Mucosa of stomach (tissue), 1 donor: ENCODE results near the gene PXYLP1.

Experiments
- H3K27me3 ChIP-seq: one replicate; pipeline ENCODE4 v1.7.0; 2013; ENCODE audit warnings: mild to moderate bottlenecking, low read length; ENCODE audit not compliant: control insufficient read depth, insufficient read depth
- H3K36me3 ChIP-seq: one replicate; pipeline ENCODE4 v1.7.0; 2013; ENCODE audit warnings: low read length; ENCODE audit not compliant: control insufficient read depth, insufficient read depth
- H3K4me1 ChIP-seq: one replicate; pipeline ENCODE4 v1.7.0; 2013; ENCODE audit warnings: mild to moderate bottlenecking, low read length; ENCODE audit not compliant: control insufficient read depth, insufficient read depth
- H3K4me3 ChIP-seq: one replicate; pipeline ENCODE4 v1.7.0; 2013; ENCODE audit warnings: low read length
- H3K9ac ChIP-seq: one replicate; pipeline ENCODE4 v1.7.0; 2013; ENCODE audit warnings: mild to moderate bottlenecking, low read length, moderate library complexity
- H3K9me3 ChIP-seq: one replicate; pipeline ENCODE4 v1.7.0; 2013; ENCODE audit warnings: mild to moderate bottlenecking, low read length, moderate library complexity; ENCODE audit not compliant: control insufficient read depth
- donor health status: Pancreatic carcinoma.

The PXYLP1 gene

GRCh38 chr3:141279077-141279967 is 47.7 kb downstream of the PXYLP1 start:
- Histone ChIP-seq H3K9me3 (no peaks in the 10 kb centered on the region), H3K27me3 (no peaks in the 10 kb centered on the region), H3K4me3 (no peak overlapping the region), H3K4me1 (no peaks in the 10 kb centered on the region), H3K9ac (no peak overlapping the region), H3K36me3 (no peaks in the 10 kb centered on the region)

- Histone ChIP-seq H3K36me3 (no peaks in the 10 kb centered on the region), H3K27me3 (no peaks in the 10 kb centered on the region), H3K9me3 (no peaks in the 10 kb centered on the region), H3K9ac (no peak overlapping the region), H3K4me3 (no peak overlapping the region), H3K4me1 (no peaks in the 10 kb centered on the region)
These were observed 48.5 kb downstream of the PXYLP1 start for GRCh38 chr3:141280086-141280485.

- H3K9ac ChIP-seq = no peak overlapping the region
- no peaks in the 10 kb centered on the region for H3K9me3 ChIP-seq
- no peaks in the 10 kb centered on the region for H3K4me1 ChIP-seq
- H3K36me3 ChIP-seq = no peaks in the 10 kb centered on the region
- H3K4me3 ChIP-seq = no peak overlapping the region
- no peaks in the 10 kb centered on the region for H3K27me3 ChIP-seq
These were observed 49.1 kb downstream of the PXYLP1 start for GRCh38 chr3:141280690-141281089.

- H3K4me1 ChIP-seq = no peaks in the 10 kb centered on the region
- H3K27me3 ChIP-seq = no peaks in the 10 kb centered on the region
- H3K9ac ChIP-seq = no peak overlapping the region
- H3K36me3 ChIP-seq = no peaks in the 10 kb centered on the region
- no peaks in the 10 kb centered on the region for H3K9me3 ChIP-seq
- no peak overlapping the region for H3K4me3 ChIP-seq
These were observed 53.9 kb downstream of the PXYLP1 start for GRCh38 chr3:141285570-141285969.

DNA sequence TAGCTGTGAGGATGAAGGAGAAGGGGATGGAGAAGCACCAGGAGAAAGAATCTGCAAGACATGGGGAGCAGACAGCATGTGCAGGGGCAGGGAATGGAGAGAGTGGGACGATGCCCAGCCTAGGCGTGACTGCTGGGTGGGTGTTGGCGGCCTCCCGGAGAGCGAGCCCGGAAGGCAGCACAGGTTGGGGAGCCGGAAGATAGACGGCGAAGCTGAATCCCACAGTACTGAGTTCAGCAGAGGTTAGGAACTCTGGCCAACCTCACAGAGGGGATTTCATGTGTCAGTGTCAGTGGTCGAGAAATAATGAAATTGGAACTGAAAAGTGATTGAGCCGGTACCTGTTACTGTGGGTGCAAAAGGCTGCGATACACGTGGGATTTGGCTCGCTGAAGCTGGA is 55.2 kb downstream of the PXYLP1 start:
- Histone ChIP-seq H3K27me3 (no peaks in the 10 kb centered on the region), H3K9ac (no peak overlapping the region), H3K9me3 (no peaks in the 10 kb centered on the region), H3K36me3 (no peaks in the 10 kb centered on the region), H3K4me1 (no peaks in the 10 kb centered on the region), H3K4me3 (no peak overlapping the region)

- Histone ChIP-seq H3K9ac (no peak overlapping the region), H3K27me3 (no peaks in the 10 kb centered on the region), H3K4me1 (no peaks in the 10 kb centered on the region), H3K4me3 (no peak overlapping the region), H3K9me3 (no peaks in the 10 kb centered on the region), H3K36me3 (no peaks in the 10 kb centered on the region)
These were observed 55.7 kb downstream of the PXYLP1 start for GRCh38 chr3:141287326-141287725.

DNA sequence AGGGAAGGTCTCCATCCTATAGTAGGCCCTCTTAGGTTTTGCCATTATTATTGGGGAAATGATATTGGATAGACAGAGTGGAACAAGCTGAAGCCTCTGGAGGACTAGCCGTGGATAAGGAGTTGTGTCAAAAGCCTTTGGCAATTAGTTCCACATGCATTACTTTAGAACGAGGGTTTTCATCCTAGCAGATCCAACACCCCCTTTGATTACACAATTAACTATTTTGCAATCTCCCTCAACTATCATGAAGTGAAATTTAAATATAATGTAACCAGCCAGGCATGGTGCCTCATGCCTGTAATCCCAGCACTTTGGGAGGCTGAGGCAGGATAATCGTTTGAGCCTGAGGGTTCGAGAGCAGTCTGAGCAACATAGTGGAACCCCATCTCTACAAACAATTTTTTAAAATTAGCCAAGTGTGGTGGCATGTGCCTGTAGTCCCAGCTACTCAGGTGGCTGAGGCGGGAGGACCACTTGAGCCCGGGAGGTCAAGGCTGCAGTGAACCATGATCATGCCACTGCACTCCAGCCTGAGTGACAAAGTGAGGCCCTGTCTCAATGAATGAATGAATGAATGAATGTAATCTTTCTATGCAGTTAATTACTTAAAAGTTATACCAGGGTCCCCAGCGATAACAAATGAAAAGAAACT is 56.8 kb downstream of the PXYLP1 start:
- H3K4me3 ChIP-seq = no peak overlapping the region
- no peaks in the 10 kb centered on the region for H3K27me3 ChIP-seq
- no peak overlapping the region for H3K9ac ChIP-seq
- no peaks in the 10 kb centered on the region for H3K9me3 ChIP-seq
- no peaks in the 10 kb centered on the region for H3K36me3 ChIP-seq
- no peaks in the 10 kb centered on the region for H3K4me1 ChIP-seq

DNA sequence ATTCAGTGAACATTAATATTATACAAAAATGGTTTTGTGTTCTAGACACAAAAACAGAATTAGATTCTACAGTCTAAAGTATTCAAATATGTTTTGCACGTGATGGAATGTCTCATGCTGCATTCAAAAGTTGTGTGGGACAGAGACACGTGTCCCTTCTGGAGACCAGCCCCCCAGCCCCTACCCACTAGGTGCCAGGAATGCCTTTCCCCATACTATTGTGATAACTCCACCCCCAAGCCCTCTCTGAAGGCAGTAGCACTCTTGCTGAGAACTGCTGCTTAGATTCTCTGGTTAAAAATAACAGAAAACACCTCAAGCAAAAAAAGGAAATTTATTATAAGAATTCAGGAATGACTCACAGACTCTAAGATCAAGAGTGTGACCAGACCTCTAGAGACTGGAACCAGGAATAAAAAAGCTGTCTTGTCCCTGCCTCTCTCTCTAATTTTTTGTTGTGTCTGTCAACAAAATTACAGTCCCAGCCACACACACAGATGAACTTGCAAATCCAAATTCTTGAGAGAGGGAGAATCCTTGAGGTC is 57.7 kb downstream of the PXYLP1 start:
- no peak overlapping the region for H3K9ac ChIP-seq
- H3K4me3 ChIP-seq = no peak overlapping the region
- no peaks in the 10 kb centered on the region for H3K27me3 ChIP-seq
- H3K9me3 ChIP-seq = no peaks in the 10 kb centered on the region
- no peaks in the 10 kb centered on the region for H3K4me1 ChIP-seq
- no peaks in the 10 kb centered on the region for H3K36me3 ChIP-seq

DNA sequence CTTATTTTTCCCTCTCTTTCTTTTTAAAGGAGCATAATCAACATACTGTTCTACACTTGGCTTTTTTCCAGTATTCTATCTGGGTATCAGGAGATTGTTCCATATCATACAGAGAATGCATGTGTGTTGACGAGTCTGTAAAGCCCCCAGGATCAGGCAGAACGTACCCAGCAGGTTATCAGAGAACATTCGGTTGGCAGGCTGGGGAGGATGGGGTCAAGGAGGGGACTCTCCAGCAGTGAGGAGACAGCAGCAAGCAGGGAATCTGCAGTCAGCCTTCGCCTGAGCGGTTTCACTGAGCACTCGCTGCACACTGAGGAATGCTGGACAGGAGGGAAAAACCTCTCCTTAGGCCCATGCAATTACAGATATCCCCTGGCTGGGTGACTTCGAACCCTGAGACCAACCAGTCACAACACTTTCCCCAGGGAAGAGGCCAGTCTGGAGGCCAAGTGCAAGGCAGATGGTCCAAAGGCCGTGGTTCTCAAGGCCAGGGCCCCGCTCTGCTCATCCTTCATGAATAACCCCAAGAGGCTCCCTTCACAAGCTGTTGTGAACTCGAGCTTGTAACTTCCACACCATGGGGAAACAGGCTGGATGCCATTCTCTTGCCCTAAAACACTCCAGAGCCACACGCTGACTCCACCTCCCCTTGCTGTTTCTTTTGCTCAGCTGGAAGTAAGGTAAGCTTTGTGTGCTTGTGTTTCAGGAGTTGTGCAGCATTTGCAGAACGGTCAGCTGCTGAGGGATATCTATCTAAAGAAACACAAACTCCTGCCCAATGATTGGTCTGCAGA is 60.1 kb downstream of the PXYLP1 start:
- Histone ChIP-seq H3K9me3 (no peaks in the 10 kb centered on the region), H3K4me1 (no peaks in the 10 kb centered on the region), H3K27me3 (no peaks in the 10 kb centered on the region), H3K4me3 (no peak overlapping the region), H3K36me3 (no peaks in the 10 kb centered on the region), H3K9ac (no peak overlapping the region)

- no peaks in the 10 kb centered on the region for H3K27me3 ChIP-seq
- H3K9me3 ChIP-seq = no peaks in the 10 kb centered on the region
- no peak overlapping the region for H3K4me3 ChIP-seq
- H3K9ac ChIP-seq = no peak overlapping the region
- no peaks in the 10 kb centered on the region for H3K4me1 ChIP-seq
- no peaks in the 10 kb centered on the region for H3K36me3 ChIP-seq
These were observed 60.9 kb downstream of the PXYLP1 start for GRCh38 chr3:141292356-141293058.

DNA sequence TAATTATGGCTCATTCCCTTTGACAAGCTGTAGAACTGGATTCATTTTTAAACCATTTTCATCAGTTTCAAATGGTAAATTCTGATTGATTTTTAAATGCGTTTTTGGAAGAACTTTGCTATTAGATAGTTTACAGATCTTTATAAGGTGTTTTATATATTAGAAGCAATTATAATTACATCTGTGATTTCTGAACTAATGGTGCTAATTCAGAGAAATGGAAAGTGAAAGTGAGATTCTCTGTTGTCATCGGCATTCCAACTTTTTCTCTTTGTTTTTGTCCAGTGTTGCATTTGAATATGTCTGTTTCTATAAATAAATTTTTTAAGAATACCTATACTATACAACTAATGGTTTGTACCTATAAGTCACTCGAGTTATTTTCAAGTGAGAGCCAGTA is 62.7 kb downstream of the PXYLP1 start:
- Histone ChIP-seq H3K9ac (peak overlapping the region; percentile 4), H3K27me3 (no peaks in the 10 kb centered on the region), H3K36me3 (no peaks in the 10 kb centered on the region), H3K4me3 (no peak overlapping the region), H3K9me3 (no peaks in the 10 kb centered on the region), H3K4me1 (no peaks in the 10 kb centered on the region)
